Fibroblast of villous mesenchyme (primary cell): ENCODE data around the gene DBH. TPM values are rescaled to one million over a fixed set of nuclear protein-coding genes. Genes with fewer than 3 reads are reported as not detected.
"Not testable (repeated sequence)": the region's sequence is repeated elsewhere in the genome, so short reads cannot be mapped to it uniquely, and the experiment has no call there.

Experiments
- DNase-seq: peaks from one replicate; pipeline ENCODE4 v3.0.0-alpha.2; 2010; ENCODE audit warnings: low read depth
- H3K4me3 ChIP-seq: 2 replicates; pipeline ENCODE4 v1.5.1; 2011; ENCODE audit warnings: low read depth, mild to moderate bottlenecking, low read length
- CTCF ChIP-seq: IDR thresholded peaks from 2 replicates; pipeline ENCODE4 v1.5.1; 2012; ENCODE audit warnings: low read depth, mild to moderate bottlenecking, low read length; ENCODE audit not compliant: insufficient read depth
- total RNA-seq: library from RNA; depleted of rRNA; stranded (reverse); fragments of >200 nt; gene quantifications from 2 replicates; pipeline ENCODE4 v1.2.3, GENCODE V29; 2012

Gene DBH
- total RNA-seq, 1 donor = not detected

GRCh38 chr9:133669182-133669801 lies 33.1 kb downstream of the DBH start:
- no peak overlapping the region for H3K4me3 ChIP-seq
- no peak for DNase-seq
- no peak for TF ChIP-seq CTCF

DNA sequence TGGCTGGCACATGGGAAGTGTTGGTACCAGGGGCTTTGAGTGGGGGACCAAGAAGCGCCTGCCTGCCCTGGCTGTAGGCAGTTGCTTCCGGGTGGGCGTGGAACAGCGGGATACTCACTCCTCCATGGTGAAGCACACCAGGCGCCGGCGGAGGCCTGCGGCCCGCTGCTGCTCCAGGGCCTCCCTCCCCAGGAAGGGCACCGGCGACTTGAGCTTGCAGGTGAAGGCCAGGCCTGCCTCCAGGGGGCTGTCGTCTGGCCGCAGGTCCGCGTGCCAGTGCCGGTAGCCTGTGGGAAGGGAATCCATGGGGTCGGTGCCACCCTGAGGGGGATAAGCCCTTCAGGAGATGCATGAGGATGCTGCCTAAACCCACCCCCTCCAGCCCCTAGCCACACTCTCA lies 34.3 kb downstream of the DBH start:
- DNase-seq = no peak
- TF ChIP-seq CTCF = no peak
- H3K4me3 ChIP-seq = no peak overlapping the region

GRCh38 chr9:133671371-133671770 lies 35.2 kb downstream of the DBH start:
- DNase-seq = no peak
- no peak for TF ChIP-seq CTCF
- no peak overlapping the region for H3K4me3 ChIP-seq

DNA sequence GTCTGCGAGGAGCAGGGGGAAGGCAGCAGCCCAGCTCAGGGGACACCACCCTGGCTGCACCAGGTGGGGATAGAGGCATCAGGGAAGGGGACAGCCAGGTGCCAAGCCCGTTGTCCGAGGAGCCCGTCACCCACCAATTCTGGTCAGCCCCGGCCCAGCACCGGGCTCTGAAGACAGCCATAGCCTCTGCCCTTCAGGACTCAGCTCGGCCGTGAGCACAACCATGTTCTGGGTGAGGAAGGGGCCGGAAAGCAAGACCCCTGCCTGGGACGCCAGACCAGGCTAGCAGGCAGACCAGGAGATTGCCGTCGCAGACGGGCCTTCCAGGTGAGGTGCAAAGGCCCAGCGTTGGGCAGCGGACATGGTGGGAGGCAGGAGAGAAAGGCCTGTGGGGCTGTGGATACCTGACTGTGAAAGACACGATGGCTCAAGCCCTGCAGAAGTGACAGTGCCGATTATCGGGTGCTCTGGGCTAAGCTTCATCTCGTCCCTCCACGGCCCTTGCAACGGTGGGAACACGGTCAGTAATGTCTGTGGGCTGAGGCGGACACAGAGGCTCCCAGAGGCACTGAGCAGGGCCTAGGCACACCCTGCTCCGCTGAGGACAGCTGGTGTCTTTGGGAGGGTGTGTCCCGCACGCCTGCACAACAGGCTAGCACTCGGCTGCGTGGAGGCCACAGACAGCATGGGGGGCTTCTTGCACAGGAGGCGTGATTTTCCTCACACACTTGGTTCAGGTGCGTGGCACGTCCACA lies 36.5 kb downstream of the DBH start:
- no peak for DNase-seq
- TF ChIP-seq CTCF = no peak
- no peak overlapping the region for H3K4me3 ChIP-seq

DNA sequence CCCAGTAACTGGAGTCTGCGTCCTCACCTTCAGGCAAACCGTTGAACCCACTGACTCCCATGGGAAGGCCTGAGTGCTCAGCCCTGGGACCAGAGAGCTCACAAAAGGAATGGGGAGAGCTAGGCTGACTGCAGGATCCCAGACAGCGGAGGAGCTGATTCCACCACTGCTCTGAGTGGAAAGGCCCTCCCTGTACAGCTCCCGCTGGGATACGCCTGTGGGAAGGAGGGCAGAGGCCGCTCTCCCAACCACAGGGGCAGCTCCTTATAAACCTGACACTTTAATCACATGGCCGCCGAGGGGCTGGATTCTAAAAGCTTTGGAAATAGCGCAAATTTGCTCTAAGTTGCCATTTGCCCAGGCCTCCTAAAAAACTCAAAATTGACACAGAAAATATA lies 37.1 kb downstream of the DBH start:
- no peak overlapping the region for H3K4me3 ChIP-seq
- DNase-seq = peak; percentile 55
- TF ChIP-seq CTCF = no peak

- TF ChIP-seq CTCF = no peak
- no peak overlapping the region for H3K4me3 ChIP-seq
- DNase-seq = no peak
Observed at GRCh38 chr9:133674091-133674490, 37.9 kb downstream of the DBH start.

GRCh38 chr9:133675796-133676195 lies 39.6 kb downstream of the DBH start:
- DNase-seq, H3K4me3 ChIP-seq: not testable (repeated sequence)
